ENCODE measurements around the gene ARSK.

GRCh38 chr5:95649842-95650620, 95.1 kb downstream of the ARSK start:
- TF ChIP-seq CTCF (IDR thresholded peaks at IDR 0.05; ENCODE audit: low read length) (no peak), EZH2 (IDR thresholded peaks at IDR 0.05; ENCODE audit: borderline replicate concordance, low read length) (no peak)

Measured in OCI-LY1 (cell line).